ENCODE results near the gene THRA.

THRA gene

GRCh38 chr17:40026816-40027613 is 35.8 kb upstream of the THRA start:
- no peak for DNase-seq (ENCODE audit: low read depth)

- DNase-seq (ENCODE audit: low read depth), result no peak
Observed at GRCh38 chr17:40027614-40028012, 35.2 kb upstream of the THRA start.

DNA sequence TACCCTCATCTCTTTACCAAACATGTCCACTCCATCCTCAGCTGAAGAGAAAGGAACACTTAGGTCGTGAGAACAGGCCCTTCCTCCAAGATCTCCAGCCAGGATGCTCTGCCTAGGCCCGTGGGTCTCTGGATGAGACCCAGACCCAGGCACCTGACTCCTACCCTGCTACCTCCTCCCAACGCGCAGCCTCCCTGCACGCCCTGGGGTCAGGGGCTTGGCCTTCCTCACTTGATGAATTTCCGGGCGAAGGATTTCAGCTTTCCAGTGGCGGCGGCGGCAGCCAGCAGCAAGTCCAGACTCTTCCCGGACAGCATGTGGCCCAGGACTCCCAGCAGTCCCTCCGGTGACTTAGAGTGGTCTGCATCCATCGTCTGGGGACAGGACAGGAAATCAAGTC is 34.2 kb upstream of the THRA start:
- DNase-seq (ENCODE audit: low read depth), result no peak

GRCh38 chr17:40031706-40032105 is 31.1 kb upstream of the THRA start:
- no peak for DNase-seq (ENCODE audit: low read depth)

DNA sequence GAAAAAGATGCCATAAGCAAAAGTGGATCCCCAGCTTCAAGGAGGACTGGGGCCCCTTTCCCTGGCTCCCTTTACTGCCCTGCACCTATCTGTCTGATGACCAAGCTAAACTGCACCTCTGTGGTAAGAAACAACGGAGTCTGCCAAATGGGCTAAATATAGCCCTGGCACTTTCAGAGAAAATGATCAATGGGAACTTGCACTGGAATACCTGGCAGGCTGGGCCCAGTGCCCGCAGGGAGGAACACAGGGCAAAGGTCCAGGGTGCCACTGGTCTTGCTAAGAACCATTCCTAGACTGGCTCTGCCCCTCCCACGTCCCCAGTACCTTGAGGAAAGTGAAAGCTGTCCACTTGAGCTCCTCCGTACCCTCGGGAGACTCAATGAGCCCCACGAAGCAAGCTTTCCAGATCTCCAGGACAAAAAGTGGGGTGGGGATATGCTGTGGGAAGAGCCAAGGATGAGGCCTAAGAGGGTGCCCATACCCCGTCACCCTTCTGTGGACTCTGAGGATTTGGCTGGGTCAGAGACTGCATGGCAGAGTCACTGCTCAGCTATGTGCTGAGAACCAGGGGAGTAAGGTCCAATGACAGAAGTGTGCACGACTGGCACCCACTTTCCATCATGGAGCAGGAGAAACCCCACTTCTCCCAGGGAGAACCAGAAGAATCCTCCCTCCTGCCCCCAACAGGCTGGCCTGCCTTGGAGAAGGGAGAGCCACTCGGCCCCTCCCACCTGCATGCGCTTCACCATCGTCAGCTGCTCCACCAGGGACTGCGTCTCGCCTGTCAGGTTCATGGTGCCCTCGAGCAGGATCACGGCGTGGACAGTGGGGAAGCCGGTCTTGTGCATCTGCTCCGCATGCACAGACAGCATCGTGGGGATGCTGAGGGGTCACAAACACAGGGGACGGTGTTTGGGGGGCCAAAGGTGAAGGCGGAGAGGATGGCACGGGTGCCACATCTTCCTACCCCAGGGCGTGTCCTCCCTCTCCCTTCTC is 30.1 kb upstream of the THRA start:
- DNase-seq (ENCODE audit: low read depth), result no peak

- no peak for DNase-seq (ENCODE audit: low read depth)
Observed at GRCh38 chr17:40033339-40033738, 29.4 kb upstream of the THRA start.

DNA sequence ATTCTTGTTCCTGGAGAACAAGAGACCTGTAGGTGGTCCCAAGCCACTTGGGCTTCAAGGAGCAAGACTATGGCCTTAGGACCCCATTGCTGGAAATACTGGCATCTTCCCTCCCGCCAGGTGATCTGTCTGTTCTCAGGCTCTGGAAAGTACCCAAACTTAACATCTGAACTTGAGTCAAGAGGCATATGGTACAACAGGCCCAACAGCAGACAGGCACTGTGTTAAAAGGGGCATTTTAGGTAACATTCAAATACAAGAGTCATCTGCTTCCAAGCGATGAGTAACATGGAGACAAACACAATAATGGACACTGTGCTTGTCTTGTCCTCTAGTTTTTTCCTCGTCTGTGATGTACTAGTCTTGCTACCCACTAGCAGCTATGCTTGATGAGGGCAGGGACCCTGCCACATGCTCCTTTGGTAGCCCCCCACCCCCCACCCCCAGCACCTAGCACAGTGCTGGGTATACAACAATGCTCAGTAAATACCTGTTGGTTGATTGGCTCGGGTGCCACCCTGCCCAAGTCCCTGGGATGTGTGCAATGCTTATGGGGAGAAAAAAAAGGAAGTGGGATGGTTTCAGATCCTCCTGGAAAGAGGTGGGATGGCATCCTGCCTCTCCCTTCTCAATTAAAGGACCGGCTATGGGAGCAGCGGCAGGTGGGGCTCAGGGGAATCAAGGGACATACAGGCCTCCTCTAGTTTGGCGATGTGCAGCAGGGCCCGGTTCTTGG is 28.2 kb upstream of the THRA start:
- no peak for DNase-seq (ENCODE audit: low read depth)

- DNase-seq (ENCODE audit: low read depth), result no peak
Observed at GRCh38 chr17:40035162-40035559, 27.6 kb upstream of the THRA start.

- DNase-seq (ENCODE audit: low read depth), result no peak
Observed at GRCh38 chr17:40038882-40039513, 23.8 kb upstream of the THRA start.

DNA sequence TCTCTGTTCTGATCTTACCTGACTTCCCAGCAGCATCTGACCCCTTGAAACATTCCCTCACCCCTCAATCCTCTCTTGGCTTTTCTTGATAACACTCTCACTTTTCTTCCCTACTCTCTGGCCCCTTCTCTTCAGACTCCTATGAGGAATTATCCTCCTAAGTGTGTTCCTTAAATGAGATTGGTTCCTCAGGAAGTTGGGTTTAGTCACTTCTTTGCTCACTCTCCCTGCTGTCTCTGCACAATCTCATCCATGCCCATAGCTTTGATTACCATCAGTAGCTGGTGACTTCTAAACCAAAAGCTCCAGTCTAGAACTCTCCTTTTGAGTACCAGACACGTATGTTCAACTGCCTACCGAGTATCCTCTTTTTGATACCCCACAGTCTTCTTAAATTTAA is 21.6 kb upstream of the THRA start:
- DNase-seq (ENCODE audit: low read depth), result no peak

- DNase-seq (ENCODE audit: low read depth), result no peak
Observed at GRCh38 chr17:40056379-40057015, 6.3 kb upstream of the THRA start.

- DNase-seq (ENCODE audit: low read depth), result no peak
Observed at GRCh38 chr17:40058186-40058784, 4.5 kb upstream of the THRA start.

DNA sequence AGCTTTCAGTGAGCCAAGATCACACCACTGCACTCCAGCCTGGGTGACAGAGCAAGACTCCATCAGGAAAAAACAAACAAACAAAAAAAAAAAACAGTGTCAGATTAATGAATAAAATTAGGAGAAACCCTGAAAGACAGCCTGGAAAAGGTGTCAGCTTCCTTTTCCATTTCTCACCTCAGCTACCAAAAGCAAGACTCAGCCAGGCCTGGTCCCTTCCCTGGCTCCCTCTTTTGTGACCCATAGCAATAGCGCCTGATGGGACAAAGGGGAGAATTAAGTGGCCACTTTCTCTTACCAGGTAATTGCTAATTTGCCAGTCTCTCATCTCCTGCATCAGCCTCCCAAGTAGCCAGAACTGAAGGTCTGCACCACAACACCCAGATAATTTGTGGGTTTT is 3.9 kb upstream of the THRA start:
- DNase-seq (ENCODE audit: low read depth), result no peak

GRCh38 chr17:40059729-40060475 is 2.9 kb upstream of the THRA start:
- DNase-seq (ENCODE audit: low read depth), result no peak

- no peak for DNase-seq (ENCODE audit: low read depth)
Observed at GRCh38 chr17:40060887-40061608, 1.7 kb upstream of the THRA start.

GRCh38 chr17:40061609-40062038 is 1.1 kb upstream of the THRA start:
- DNase-seq (ENCODE audit: low read depth), result no peak

GRCh38 chr17:40063187-40063771 is 514 bp downstream of the THRA start:
- no peak for DNase-seq (ENCODE audit: low read depth)

DNA sequence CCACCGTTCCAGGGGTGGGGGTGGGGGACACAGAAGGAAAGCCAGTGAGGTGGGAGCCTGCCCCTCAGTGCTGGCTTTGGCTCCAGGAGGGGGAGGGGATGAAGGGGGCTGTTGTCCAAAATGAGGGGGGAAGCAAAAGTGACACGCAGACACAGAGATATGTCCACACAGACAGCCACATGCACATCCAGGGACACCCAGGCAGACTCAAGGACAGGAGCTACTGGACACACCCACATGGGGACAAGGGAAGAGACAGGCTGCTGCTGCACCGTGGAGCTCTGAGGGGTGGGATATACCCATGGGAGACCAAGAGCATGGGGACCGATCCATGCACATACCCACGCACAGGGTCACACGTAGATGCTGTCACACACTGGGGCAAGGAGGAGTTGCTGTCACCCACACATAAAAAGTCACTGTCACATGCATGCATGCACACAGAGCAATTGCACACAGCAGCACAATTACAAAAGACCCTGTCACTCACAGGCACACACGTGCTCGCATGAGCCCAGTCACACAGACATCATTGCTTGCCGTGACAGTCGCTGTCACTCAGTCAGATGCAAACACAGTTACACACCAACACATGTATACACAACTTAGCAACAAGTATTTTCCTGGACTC is 1.3 kb downstream of the THRA start:
- DNase-seq (ENCODE audit: low read depth), result no peak

Measured in HS-5 (cell line).